Lower leg skin (tissue), 4 donors: ENCODE data around the gene ITGA11. TPM values are rescaled to one million over a fixed set of nuclear protein-coding genes. Genes with fewer than 3 reads are reported as not detected.

ENCODE experiments used
- DNase-seq, 2 donors: peaks; one replicate each; pipeline ENCODE4 v3.0.0-alpha.2; 2019; ENCODE audit warnings: low spot score in 2 of 2
- H3K4me3 ChIP-seq: fragments of 200-600 bp; sonication (generic); 2 replicates; pipeline ENCODE4 v1.5.1; 2017; ENCODE audit warnings: mild to moderate bottlenecking, low read depth; ENCODE audit not compliant: poor library complexity, severe bottlenecking
- CTCF ChIP-seq, 3 donors: fragments of 450-650 bp; IDR thresholded peaks; one replicate each; pipeline ENCODE4 v1.5.1; 2016; ENCODE audit warnings: antibody characterized with exemption in 3 of 3, mild to moderate bottlenecking in 3 of 3, moderate library complexity in 2 of 3
- POLR2A ChIP-seq, 2 donors: fragments of 450-650 bp; IDR thresholded peaks; one replicate each; pipeline ENCODE4 v1.6.1; 2016 to 2017; ENCODE audit warnings: antibody characterized with exemption in 2 of 2, mild to moderate bottlenecking in 1 of 2, moderate library complexity in 1 of 2
- WGBS, 2 donors: methylation state at CpG; one replicate each; pipeline ENCODE4 v1.1.5; 2018; 5-methylcytosine and 5-hydroxymethylcytosine counted together
- intact Hi-C: fragments of 100-400 bp; cut with DNase I; formaldehyde crosslinking; loops from one replicate; pipeline ENCODE4 v1.15.0; 2023; ENCODE audit warnings: low total_unique reads
- total RNA-seq, 4 donors: library from RNA; depleted of rRNA; stranded (reverse); fragments of >200 nt; gene quantifications; one replicate each; pipeline ENCODE4 v1.1.0, GENCODE V29; 2016

The ITGA11 gene
- total RNA-seq, 4 donors from 2014 or later = 0.51 to 3.5 (median 2.0) TPM

GRCh38 chr15:68469162-68470048 lies 37.4 kb upstream of the ITGA11 start:
- TF ChIP-seq POLR2A (IDR thresholded peaks at IDR 0.05) (no peak), CTCF (IDR thresholded peaks at IDR 0.05) (no peak)
- intact Hi-C loops = no loop called here
- peak in 1 of 2 donors; percentile 70 for DNase-seq
- WGBS, 2 donors = 74 to 81% methylated on average over 6 of the region's 6 CpGs
- no peak overlapping the region for H3K4me3 ChIP-seq

- no peak overlapping the region for H3K4me3 ChIP-seq
- intact Hi-C loops = no loop called here
- TF ChIP-seq POLR2A (IDR thresholded peaks at IDR 0.05) (no peak), CTCF (IDR thresholded peaks at IDR 0.05) (no peak)
- no peak for DNase-seq
These were observed 34.9 kb upstream of the ITGA11 start for GRCh38 chr15:68466876-68467275.

GRCh38 chr15:68465861-68466560 lies 34.0 kb upstream of the ITGA11 start:
- DNase-seq = peak in 1 of 2 donors; percentile 28
- TF ChIP-seq POLR2A (IDR thresholded peaks at IDR 0.05) (no peak), CTCF (IDR thresholded peaks at IDR 0.05) (no peak)

GRCh38 chr15:68464448-68465090 lies 32.6 kb upstream of the ITGA11 start:
- WGBS, 2 donors = 66 to 69% methylated on average over 7 of the region's 7 CpGs
- DNase-seq = peak in 1 of 2 donors; percentile 77
- intact Hi-C loops = no loop called here
- H3K4me3 ChIP-seq = no peak overlapping the region
- no peak for TF ChIP-seq CTCF (IDR thresholded peaks at IDR 0.05)
- TF ChIP-seq POLR2A (IDR thresholded peaks at IDR 0.05) = no peak

More at GRCh38 chr15:68465861-68466560, 34.0 kb upstream of the ITGA11 start:
- no peak overlapping the region for H3K4me3 ChIP-seq
- 33 to 53% methylated on average over 6 of the region's 6 CpGs for WGBS, 2 donors
- intact Hi-C loops = no loop called here

GRCh38 chr15:68463996-68464395 lies 32.0 kb upstream of the ITGA11 start:
- intact Hi-C loops = no loop called here
- H3K4me3 ChIP-seq = no peak overlapping the region
- no peak for DNase-seq
- TF ChIP-seq CTCF (IDR thresholded peaks at IDR 0.05) (no peak), POLR2A (IDR thresholded peaks at IDR 0.05) (no peak)
- WGBS, 2 donors = 83 to 89% methylated on average over 3 of the region's 3 CpGs
